ENCODE results near the gene OR2G2. TPM values are rescaled to one million over a fixed set of nuclear protein-coding genes. Genes with fewer than 3 reads are reported as not detected.

The OR2G2 gene
- total RNA-seq, 1 experiment from 2014 or later = not detected

DNA sequence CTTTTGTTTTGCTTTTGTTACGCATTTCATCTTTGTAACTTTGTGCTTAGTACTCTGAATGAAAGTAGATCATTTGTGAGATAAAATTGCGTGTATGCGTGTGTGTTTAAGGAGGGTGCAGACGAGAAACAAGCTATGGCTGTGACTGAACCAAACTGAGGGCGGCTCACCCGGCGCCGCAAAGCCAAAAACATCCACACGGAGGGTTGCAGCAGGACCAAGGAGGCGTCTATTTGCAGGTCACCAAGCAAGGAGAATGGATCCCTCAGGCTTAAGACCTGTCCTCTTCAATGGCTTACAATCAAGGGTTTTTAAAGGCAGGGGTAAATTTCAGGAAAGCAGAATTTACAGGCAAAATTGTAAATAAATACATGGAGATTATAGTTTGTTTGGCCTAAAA, 26.4 kb upstream of the OR2G2 start:
- ChIA-PET POLR2A (no interaction called here), CTCF (no interaction called here)
- BruUV-seq (replicated peaks) = no TSS peak
- no peak overlapping the region for H3K4me3 ChIP-seq (ENCODE audit: low read depth in 2 of 2, low read length in 2 of 2)
- no peak for DNase-seq (ENCODE audit: low read depth, low spot score)
- TF ChIP-seq TCF7L2 (IDR thresholded peaks at IDR 0.05; ENCODE audit: low read depth, low read length) (no peak), POLR2AphosphoS5 (IDR thresholded peaks at IDR 0.05; ENCODE audit: low read depth, low read length) (no peak), SIN3A (IDR thresholded peaks at IDR 0.05; ENCODE audit: borderline replicate concordance, insufficient read depth, low read depth, low read length) (no peak)
- TF ChIP-seq, protein P1, sequence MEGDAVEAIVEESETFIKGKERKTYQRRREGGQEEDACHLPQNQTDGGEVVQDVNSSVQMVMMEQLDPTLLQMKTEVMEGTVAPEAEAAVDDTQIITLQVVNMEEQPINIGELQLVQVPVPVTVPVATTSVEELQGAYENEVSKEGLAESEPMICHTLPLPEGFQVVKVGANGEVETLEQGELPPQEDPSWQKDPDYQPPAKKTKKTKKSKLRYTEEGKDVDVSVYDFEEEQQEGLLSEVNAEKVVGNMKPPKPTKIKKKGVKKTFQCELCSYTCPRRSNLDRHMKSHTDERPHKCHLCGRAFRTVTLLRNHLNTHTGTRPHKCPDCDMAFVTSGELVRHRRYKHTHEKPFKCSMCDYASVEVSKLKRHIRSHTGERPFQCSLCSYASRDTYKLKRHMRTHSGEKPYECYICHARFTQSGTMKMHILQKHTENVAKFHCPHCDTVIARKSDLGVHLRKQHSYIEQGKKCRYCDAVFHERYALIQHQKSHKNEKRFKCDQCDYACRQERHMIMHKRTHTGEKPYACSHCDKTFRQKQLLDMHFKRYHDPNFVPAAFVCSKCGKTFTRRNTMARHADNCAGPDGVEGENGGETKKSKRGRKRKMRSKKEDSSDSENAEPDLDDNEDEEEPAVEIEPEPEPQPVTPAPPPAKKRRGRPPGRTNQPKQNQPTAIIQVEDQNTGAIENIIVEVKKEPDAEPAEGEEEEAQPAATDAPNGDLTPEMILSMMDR (IDR thresholded peaks at IDR 0.05) = no peak
- TF ChIP-seq, protein P2, sequence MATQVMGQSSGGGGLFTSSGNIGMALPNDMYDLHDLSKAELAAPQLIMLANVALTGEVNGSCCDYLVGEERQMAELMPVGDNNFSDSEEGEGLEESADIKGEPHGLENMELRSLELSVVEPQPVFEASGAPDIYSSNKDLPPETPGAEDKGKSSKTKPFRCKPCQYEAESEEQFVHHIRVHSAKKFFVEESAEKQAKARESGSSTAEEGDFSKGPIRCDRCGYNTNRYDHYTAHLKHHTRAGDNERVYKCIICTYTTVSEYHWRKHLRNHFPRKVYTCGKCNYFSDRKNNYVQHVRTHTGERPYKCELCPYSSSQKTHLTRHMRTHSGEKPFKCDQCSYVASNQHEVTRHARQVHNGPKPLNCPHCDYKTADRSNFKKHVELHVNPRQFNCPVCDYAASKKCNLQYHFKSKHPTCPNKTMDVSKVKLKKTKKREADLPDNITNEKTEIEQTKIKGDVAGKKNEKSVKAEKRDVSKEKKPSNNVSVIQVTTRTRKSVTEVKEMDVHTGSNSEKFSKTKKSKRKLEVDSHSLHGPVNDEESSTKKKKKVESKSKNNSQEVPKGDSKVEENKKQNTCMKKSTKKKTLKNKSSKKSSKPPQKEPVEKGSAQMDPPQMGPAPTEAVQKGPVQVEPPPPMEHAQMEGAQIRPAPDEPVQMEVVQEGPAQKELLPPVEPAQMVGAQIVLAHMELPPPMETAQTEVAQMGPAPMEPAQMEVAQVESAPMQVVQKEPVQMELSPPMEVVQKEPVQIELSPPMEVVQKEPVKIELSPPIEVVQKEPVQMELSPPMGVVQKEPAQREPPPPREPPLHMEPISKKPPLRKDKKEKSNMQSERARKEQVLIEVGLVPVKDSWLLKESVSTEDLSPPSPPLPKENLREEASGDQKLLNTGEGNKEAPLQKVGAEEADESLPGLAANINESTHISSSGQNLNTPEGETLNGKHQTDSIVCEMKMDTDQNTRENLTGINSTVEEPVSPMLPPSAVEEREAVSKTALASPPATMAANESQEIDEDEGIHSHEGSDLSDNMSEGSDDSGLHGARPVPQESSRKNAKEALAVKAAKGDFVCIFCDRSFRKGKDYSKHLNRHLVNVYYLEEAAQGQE (IDR thresholded peaks at IDR 0.05; ENCODE audit: insufficient read depth in 1 of 2, low read depth in 2 of 2, low read length in 1 of 2) = no peak
- in situ Hi-C loops (cut with HindIII; ENCODE audit: low pct_unique_long_range_greater_than_20kb, low sequenced_read_pairs) = no loop called here
- no peaks in the 10 kb centered on the region for H3K4me1 ChIP-seq (ENCODE audit: control insufficient read depth, insufficient read depth, low read length)
- ATAC-seq = no peak
- no peak overlapping the region for H3K27ac ChIP-seq (ENCODE audit: low read length)
- intact Hi-C loops (cut with micrococcal nuclease; ENCODE audit: unreplicated experiment) = no loop called here
- H3K36me3 ChIP-seq (ENCODE audit: control insufficient read depth, insufficient read depth, low read length) = no peaks in the 10 kb centered on the region
- no peaks in the 10 kb centered on the region for H3K27me3 ChIP-seq (ENCODE audit: control insufficient read depth, insufficient read depth, low read length)
- no peaks in the 10 kb centered on the region for H3K9me3 ChIP-seq (ENCODE audit: control insufficient read depth, insufficient read depth, low read depth, low read length)

DNA sequence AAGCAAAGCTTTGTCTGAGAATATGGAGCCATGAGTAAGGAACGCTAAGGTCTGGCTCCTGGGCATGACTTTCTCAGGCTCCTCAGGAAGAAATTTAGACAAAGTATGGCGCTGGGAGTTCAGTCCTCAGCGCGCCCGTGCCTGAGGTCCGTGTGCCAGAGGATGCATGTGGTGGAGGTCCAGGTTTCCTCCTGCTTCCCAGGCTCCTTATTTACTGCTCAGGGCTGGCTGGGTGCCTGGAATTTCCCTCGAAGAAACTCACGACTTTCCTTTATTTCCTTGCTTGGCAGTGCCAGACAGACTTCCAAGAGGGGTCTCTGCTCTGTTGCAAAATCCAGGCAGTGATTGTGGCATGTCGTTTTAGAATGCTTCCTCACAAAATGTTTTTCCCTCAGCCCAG, 26.0 kb upstream of the OR2G2 start:
- ATAC-seq = no peak
- Histone ChIP-seq H3K27ac (ENCODE audit: low read length) (no peak overlapping the region), H3K36me3 (ENCODE audit: control insufficient read depth, insufficient read depth, low read length) (no peaks in the 10 kb centered on the region), H3K4me1 (ENCODE audit: control insufficient read depth, insufficient read depth, low read length) (no peaks in the 10 kb centered on the region), H3K4me3 (ENCODE audit: low read depth in 2 of 2, low read length in 2 of 2) (no peak overlapping the region), H3K27me3 (ENCODE audit: control insufficient read depth, insufficient read depth, low read length) (no peaks in the 10 kb centered on the region), H3K9me3 (ENCODE audit: control insufficient read depth, insufficient read depth, low read depth, low read length) (no peaks in the 10 kb centered on the region)
- in situ Hi-C loops (cut with HindIII; ENCODE audit: low pct_unique_long_range_greater_than_20kb, low sequenced_read_pairs) = no loop called here
- CTCF ChIA-PET = no interaction called here
- BruUV-seq (replicated peaks) = no TSS peak
- TF ChIP-seq, protein P1 (IDR thresholded peaks at IDR 0.05) = no peak
- no peak for TF ChIP-seq POLR2AphosphoS5 (IDR thresholded peaks at IDR 0.05; ENCODE audit: low read depth, low read length)
- TF ChIP-seq TCF7L2 (IDR thresholded peaks at IDR 0.05; ENCODE audit: low read depth, low read length) = no peak
- TF ChIP-seq SIN3A (IDR thresholded peaks at IDR 0.05; ENCODE audit: borderline replicate concordance, insufficient read depth, low read depth, low read length) = no peak
- TF ChIP-seq, protein P2 (IDR thresholded peaks at IDR 0.05; ENCODE audit: insufficient read depth in 1 of 2, low read depth in 2 of 2, low read length in 1 of 2) = no peak
- DNase-seq (ENCODE audit: low read depth, low spot score) = no peak
- POLR2A ChIA-PET = no interaction called here
- intact Hi-C loops (cut with micrococcal nuclease; ENCODE audit: unreplicated experiment) = no loop called here

Data from Panc1 (cell line).